HCT116 (cell line): ENCODE data around the gene GP1BA. TPM values are rescaled to one million over a fixed set of nuclear protein-coding genes. Genes with fewer than 3 reads are reported as not detected.
A peak's percentile ranks its signal among the peaks of the same experiment; 100 is the strongest.

ENCODE experiments used
- ATAC-seq: fragments of 200-7000 bp; cut with Tn5 transposase; 2 replicates; pipeline ENCODE4 v1.9.1; 2020; ENCODE audit warnings: mild to moderate bottlenecking, moderate library complexity
- BruUV-seq: library from RNA; stranded (reverse); fragments of 400-500 nt; replicated peaks from 2 replicates; lab custom pipeline; 2021; lab: Mats Ljungman, UMichigan
- CTCF ChIA-PET: fragments of 300-600 bp; sonication (Branson Sonifier 250); formaldehyde crosslinking; loops from one replicate; lab custom pipeline; 2021; ENCODE audit warnings: antibody characterized with exemption; lab: Charles Lee
- POLR2A ChIA-PET: fragments of 300-600, 350-600 bp; sonication (Branson Sonifier 250); formaldehyde crosslinking; loops from one replicate; lab custom pipeline; 2021; ENCODE audit warnings: antibody characterized with exemption; lab: Charles Lee
- RAD21 ChIA-PET, 2 experiments: fragments of 300-600 bp; sonication (Branson Sonifier 250); formaldehyde crosslinking; loops; one replicate each; lab custom pipeline; 2023; ENCODE audit warnings: low total read pairs in 2 of 2; ENCODE audit not compliant: uncharacterized antibody in 2 of 2, unreplicated experiment in 2 of 2, low non-redundant PET in 1 of 2; lab: Charles Lee
- DNase-seq: peaks from one replicate; pipeline ENCODE4 v3.0.0-alpha.2; 2010; ENCODE audit warnings: low read depth, low spot score
- H2AFZ ChIP-seq: fragments of 200-600 bp; shearing (Covaris generic), sonication (generic); 2 replicates; pipeline ENCODE4 v1.6.1; 2017; ENCODE audit warnings: low read depth, mixed run types, mixed read lengths, antibody characterized with exemption, low read length; ENCODE audit not compliant: poor library complexity, severe bottlenecking
- H3K27ac ChIP-seq: 2 replicates; pipeline ENCODE4 v1.5.1; 2012; ENCODE audit warnings: low read depth, low read length
- H3K27me3 ChIP-seq: fragments of 200-600 bp; sonication (generic); 2 replicates; pipeline ENCODE4 v1.6.1; 2016; ENCODE audit warnings: mixed run types, low read length, mixed read lengths; ENCODE audit not compliant: insufficient read depth
- H3K36me3 ChIP-seq, 2 experiments: fragments of 200-500 bp in 1 of 2; fragments of 200-600 bp in 1 of 2; sonication (Bioruptor generic) in 1 of 2; sonication (generic) in 1 of 2; 2 replicates each; pipeline versions ENCODE4 v1.5.1 to v1.6.1; 2014 to 2016; ENCODE audit warnings: low read length in 2 of 2, inconsistent platforms in 1 of 2, mixed read lengths in 1 of 2, mixed run types in 1 of 2; ENCODE audit not compliant: insufficient read depth in 2 of 2, control insufficient read depth in 1 of 2
- H3K4me1 ChIP-seq, 2 experiments: fragments of 200-600 bp in 1 of 2; sonication (generic) in 1 of 2; 2 replicates each; pipeline versions ENCODE4 v1.5.1 to v1.6.1; 2012 to 2017; ENCODE audit warnings: low read length in 2 of 2, inconsistent platforms in 1 of 2, mild to moderate bottlenecking in 1 of 2, mixed read lengths in 1 of 2, mixed run types in 1 of 2, moderate library complexity in 1 of 2; ENCODE audit not compliant: insufficient read depth in 2 of 2, control insufficient read depth in 1 of 2
- H3K4me2 ChIP-seq: fragments of 200-600 bp; sonication (generic); 2 replicates; pipeline ENCODE4 v1.6.1; 2017; ENCODE audit warnings: mixed run types, low read length, mixed read lengths
- H3K4me3 ChIP-seq, 2 experiments: fragments of 200-600 bp in 1 of 2; sonication (generic) in 1 of 2; replicated peaks in 1 of 2; 2 replicates each; pipeline ENCODE4 v1.5.1; 2011 to 2016; ENCODE audit warnings: low read length in 2 of 2, control low read depth in 1 of 2, low read depth in 1 of 2, mild to moderate bottlenecking in 1 of 2, mixed read lengths in 1 of 2, mixed run types in 1 of 2
- H3K79me2 ChIP-seq: fragments of 200-600 bp; sonication (generic); 2 replicates; pipeline ENCODE4 v1.6.1; 2017; ENCODE audit warnings: mild to moderate bottlenecking, mixed run types, low read length, moderate library complexity, mixed read lengths; ENCODE audit not compliant: insufficient read depth
- H3K9ac ChIP-seq: fragments of 200-600 bp; sonication (generic); 2 replicates; pipeline ENCODE4 v1.6.1; 2016; ENCODE audit warnings: low read length, mixed read lengths
- H3K9me2 ChIP-seq: fragments of 200-600 bp; sonication (generic), shearing (Covaris generic); 2 replicates; pipeline ENCODE4 v1.6.1; 2017; ENCODE audit warnings: mixed run types, mild to moderate bottlenecking, moderate library complexity; ENCODE audit not compliant: insufficient read depth
- H3K9me3 ChIP-seq, 2 experiments: fragments of 200-500 bp in 1 of 2; fragments of 200-600 bp in 1 of 2; sonication (Bioruptor generic) in 1 of 2; sonication (generic) in 1 of 2; 2 replicates each; pipeline ENCODE4 v1.6.1; 2014 to 2017; ENCODE audit warnings: low read length in 2 of 2, mixed read lengths in 2 of 2, inconsistent platforms in 1 of 2, low read depth in 1 of 2, mild to moderate bottlenecking in 1 of 2, mixed run types in 1 of 2, moderate library complexity in 1 of 2; ENCODE audit not compliant: control insufficient read depth in 1 of 2, insufficient read depth in 1 of 2
- H4K20me1 ChIP-seq: fragments of 200-600 bp; sonication (generic), shearing (Covaris generic); 2 replicates; pipeline ENCODE4 v1.6.1; 2017; ENCODE audit warnings: mixed run types, mild to moderate bottlenecking, moderate library complexity; ENCODE audit not compliant: insufficient read depth
- CBX3 ChIP-seq: IDR thresholded peaks from 2 replicates; pipeline ENCODE4 v1.6.1; 2012; ENCODE audit warnings: low read depth
- CTCF ChIP-seq, 3 experiments: fragments of 200-600 bp in 1 of 3; sonication (generic) in 1 of 3; IDR thresholded peaks in 2 of 3; conservative IDR thresholded peaks in 1 of 3; 2 replicates each; pipeline ENCODE4 v1.5.1; 2012 to 2017; ENCODE audit warnings: low read depth in 2 of 3, low read length in 2 of 3, antibody characterized with exemption in 1 of 3, borderline replicate concordance in 1 of 3, control low read depth in 1 of 3, mild to moderate bottlenecking in 1 of 3, mixed read lengths in 1 of 3, mixed run types in 1 of 3, moderate library complexity in 1 of 3; ENCODE audit not compliant: insufficient read depth in 1 of 3
- ELF1 ChIP-seq: IDR thresholded peaks from 2 replicates; pipeline ENCODE4 v1.6.1; 2012; ENCODE audit warnings: low read depth, borderline replicate concordance
- EZH2 ChIP-seq: fragments of 200-600 bp; sonication (generic); IDR thresholded peaks from 2 replicates; pipeline ENCODE4 v1.6.1; 2017; ENCODE audit warnings: antibody characterized with exemption, mixed run types
- EZH2phosphoT487 ChIP-seq: fragments of 200-600 bp; IDR thresholded peaks from 2 replicates; pipeline ENCODE4 v1.6.1; 2018; ENCODE audit warnings: antibody characterized with exemption, borderline replicate concordance
- FOSL1 ChIP-seq: IDR thresholded peaks from 2 replicates; pipeline ENCODE4 v1.6.1; 2012; ENCODE audit warnings: low read depth
- POLR2A ChIP-seq: IDR thresholded peaks from 2 replicates; pipeline ENCODE4 v1.7.0; 2011; ENCODE audit warnings: borderline replicate concordance; ENCODE audit not compliant: insufficient read depth, insufficient read length; ENCODE audit errors: extremely low read depth
- POLR2AphosphoS5 ChIP-seq: IDR thresholded peaks from 2 replicates; pipeline ENCODE4 v1.6.1; 2011; ENCODE audit warnings: mild to moderate bottlenecking, low read depth, low read length, moderate library complexity
- RAD21 ChIP-seq: IDR thresholded peaks from 2 replicates; pipeline ENCODE4 v1.6.1; 2012; ENCODE audit warnings: low read depth, mild to moderate bottlenecking
- REST ChIP-seq: IDR thresholded peaks from 2 replicates; pipeline ENCODE4 v1.6.1; 2012; ENCODE audit warnings: low read depth
- SRF ChIP-seq: IDR thresholded peaks from 2 replicates; pipeline ENCODE4 v1.6.1; 2012; ENCODE audit warnings: low read depth
- TCF7L2 ChIP-seq: IDR thresholded peaks from 2 replicates; pipeline ENCODE4 v1.7.0; 2011; ENCODE audit warnings: borderline replicate concordance, inconsistent platforms; ENCODE audit not compliant: insufficient read depth, insufficient read length; ENCODE audit errors: extremely low read depth
- YY1 ChIP-seq: IDR thresholded peaks from 2 replicates; pipeline ENCODE4 v1.6.1; 2011; ENCODE audit warnings: low read length, low read depth, moderate library complexity, mild to moderate bottlenecking; ENCODE audit not compliant: insufficient replicate concordance; ENCODE audit errors: extremely low read depth
- ZNF274 ChIP-seq: fragments of 200-500 bp; sonication (Bioruptor generic); IDR thresholded peaks from 2 replicates; pipeline ENCODE4 v1.6.1; 2014; ENCODE audit warnings: mild to moderate bottlenecking, low read depth, low read length, inconsistent platforms
- intact Hi-C: fragments of 100-400 bp; cut with micrococcal nuclease; formaldehyde crosslinking; loops from 2 replicates; pipeline ENCODE4 v1.10.0; 2022
- total RNA-seq: library from RNA; stranded (reverse); gene quantifications from one replicate; pipeline ENCODE4 v1.2.1, GENCODE V29; 2021; ENCODE audit not compliant: unreplicated experiment

Gene GP1BA
- total RNA-seq, 1 experiment from 2014 or later: not detected

GRCh38 chr17:4908711-4909496, 23.2 kb upstream of the GP1BA start:
- ChIA-PET RAD21 (interaction anchor here (1.2 to 1.8 kb wide), 4 partner anchors 31 to 155 kb away, joined by 3 to 9 read pairs (median 8); partner anchors contain the start of genes RNF167 (in 1 of the 2), SLC25A11 (in 1 of the 2) and SPAG7 (in 1 of the 2)), CTCF (interaction anchor here (0.6 to 3.0 kb wide), 12 partner anchors 8 to 177 kb away, joined by 3 to 15 read pairs (median 4); partner anchors contain the start of genes MED11, RNF167, SLC25A11 and SPAG7), POLR2A (interaction anchor here (0.8 to 1.7 kb wide), 5 partner anchors 31 to 119 kb away, joined by 3 to 6 read pairs (median 4); partner anchors contain the start of genes CAMTA2, RNF167 and SPAG7)
- intact Hi-C loops: loop anchor here (1.0 to 2.0 kb wide), 3 partner anchors 58 to 153 kb away; partner anchors contain the start of genes CAMTA2 and SPAG7
- no peaks in the 10 kb centered on the region for H3K9me2 ChIP-seq
- H3K27me3 ChIP-seq: no peaks in the 10 kb centered on the region
- no peak overlapping the region for H3K9ac ChIP-seq
- H3K4me1 ChIP-seq: peaks cover 5 to 18% of the 10 kb centered on the region in 2 experiments
- BruUV-seq: no TSS peak
- H3K9me3 ChIP-seq: no peaks in the 10 kb centered on the region
- no peak overlapping the region; the same call in 1 of the 2 replicates for H3K27ac ChIP-seq
- H3K36me3 ChIP-seq: no peaks in the 10 kb centered on the region
- H3K79me2 ChIP-seq: no peaks in the 10 kb centered on the region
- no peak overlapping the region for H2AFZ ChIP-seq
- H3K4me2 ChIP-seq: peak overlapping the region; percentile 46
- TF ChIP-seq YY1 (peak; percentile 54), SRF (no peak), RAD21 (peak; percentile 96), CBX3 (no peak), REST (no peak), ELF1 (no peak), TCF7L2 (peak; percentile 41), EZH2 (no peak), POLR2AphosphoS5 (no peak), POLR2A (no peak), FOSL1 (no peak), ZNF274 (no peak), EZH2phosphoT487 (no peak), CTCF (IDR thresholded peaks at IDR 0.05 in 2 of 3, conservative IDR thresholded peaks at IDR 0.05 in 1 of 3; ENCODE audit: borderline replicate concordance in 1 of 3, insufficient read depth in 1 of 3, low read depth in 2 of 3, low read length in 2 of 3) (peak; percentile 77 to 90 (median 88))
- no peaks in the 10 kb centered on the region for H4K20me1 ChIP-seq
- ATAC-seq (peak; percentile 98), DNase-seq (peak; percentile 75)
- H3K4me3 ChIP-seq: no peak overlapping the region
